Right lung (tissue), 5 donors: Measurements from ENCODE around the gene C1QL4. TPM values are rescaled to one million over a fixed set of nuclear protein-coding genes. Genes with fewer than 3 reads are reported as not detected.
"Not testable (repeated sequence)": the region's sequence is repeated elsewhere in the genome, so short reads cannot be mapped to it uniquely, and the experiment has no call there.

Experiments used
- DNase-seq, 2 donors: peaks; one replicate each; pipeline ENCODE4 v3.0.0-alpha.2; 2013
- polyA plus RNA-seq, 5 donors: library from polyadenylated mRNA; unstranded; fragments of 120-200 nt; gene quantifications; one replicate each; pipeline versions ENCODE4 v1.2.1 to v1.2.3, GENCODE V29; 2013; ENCODE audit warnings: inconsistent platforms in 1 of 5, low replicate concordance in 1 of 5; ENCODE audit not compliant: insufficient read length in 5 of 5, insufficient read depth in 1 of 5

C1QL4 gene
- polyA plus RNA-seq, 5 donors: 0.06 TPM; not detected in 4

DNA sequence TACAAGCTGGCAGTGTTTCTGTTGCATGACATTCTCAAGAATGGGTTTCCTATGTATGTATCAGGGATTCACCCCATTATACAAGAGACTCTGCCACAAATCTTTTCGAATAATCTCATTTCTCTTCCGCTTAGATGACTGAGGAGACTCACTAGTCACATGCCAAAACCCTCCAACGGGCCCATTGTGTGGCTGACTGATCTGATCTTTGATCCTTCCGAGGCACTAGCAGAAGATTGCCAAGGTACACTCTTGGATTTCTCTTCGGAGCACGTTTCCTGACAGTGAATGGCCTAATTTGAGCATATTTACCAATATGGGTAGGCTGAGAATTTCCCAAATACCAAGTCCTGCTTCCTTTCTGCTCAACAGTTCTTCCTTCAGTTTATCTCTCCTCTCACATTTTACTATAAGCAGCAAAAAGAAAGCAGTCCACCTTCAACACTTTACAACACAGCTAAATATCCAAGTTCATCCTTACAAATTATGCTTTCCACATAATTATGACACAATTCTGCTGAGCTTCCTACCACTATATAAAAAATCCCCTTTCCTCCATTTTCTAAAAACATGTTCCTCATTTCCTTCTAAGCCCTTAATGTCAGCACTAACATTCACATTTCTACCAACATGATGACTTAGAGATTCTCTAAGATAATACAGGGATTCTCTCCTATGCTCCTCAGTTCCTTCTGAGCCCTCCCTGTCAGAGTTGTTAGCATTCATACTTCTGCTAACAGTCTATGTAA lies 31.1 kb downstream of the C1QL4 start:
- no peak for DNase-seq

DNA sequence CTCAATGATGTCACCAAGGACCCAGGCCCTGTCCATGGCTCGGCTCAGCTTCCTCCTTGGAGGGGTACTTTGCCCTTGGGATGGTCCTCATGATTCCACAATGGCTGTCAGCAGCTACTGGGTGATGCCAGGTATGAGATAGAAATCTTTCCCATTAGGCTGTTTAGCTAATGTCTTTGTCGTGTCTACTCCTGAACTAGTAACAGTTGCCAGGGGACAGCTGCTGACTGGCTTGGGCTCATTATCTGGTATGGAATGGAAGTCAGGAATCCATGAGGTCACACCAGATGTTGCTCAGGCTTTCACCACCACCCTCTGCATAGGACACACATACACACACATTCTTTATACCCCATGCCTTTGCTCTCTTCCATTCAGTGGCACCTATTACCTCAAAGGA lies 32.8 kb downstream of the C1QL4 start:
- no peak for DNase-seq

DNA sequence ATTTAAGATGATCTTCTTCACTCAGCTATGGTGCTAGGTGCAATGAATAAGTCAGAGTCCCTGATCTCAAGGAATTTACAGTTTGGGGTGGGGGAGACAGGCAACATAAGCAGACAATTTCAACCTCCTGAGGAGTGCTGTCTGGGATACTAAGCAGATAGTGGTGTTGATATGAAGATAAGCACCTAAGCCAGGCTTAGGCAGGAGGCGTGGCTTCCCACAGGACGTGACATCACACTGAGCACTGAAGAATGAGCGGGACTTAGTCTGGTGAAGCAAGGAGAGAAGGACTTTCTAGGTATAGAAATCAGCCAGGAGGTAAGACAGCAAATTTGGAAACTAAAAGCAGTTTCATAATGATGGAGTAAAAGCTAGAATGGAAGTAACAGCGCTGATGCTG lies 35.2 kb downstream of the C1QL4 start:
- DNase-seq: no peak

DNA sequence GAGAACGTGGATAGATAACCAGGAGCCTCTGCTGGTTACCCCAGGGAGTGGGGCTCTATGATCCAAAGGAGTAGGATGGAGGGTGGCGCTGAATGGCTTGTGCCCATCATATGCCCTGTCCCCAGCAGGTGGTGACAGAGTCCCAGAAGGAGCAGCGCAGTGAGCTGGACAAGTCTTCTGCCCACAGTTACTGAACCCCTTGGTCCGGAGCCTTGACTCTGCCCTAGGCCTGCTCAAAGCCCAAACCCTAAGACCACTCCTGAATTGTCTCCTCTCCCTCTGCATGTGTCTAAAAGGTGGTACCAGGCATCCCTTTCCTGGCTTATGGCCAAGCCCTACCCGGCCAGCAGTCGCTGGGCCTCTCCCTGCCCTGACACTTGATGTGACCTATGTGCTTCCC lies 38.8 kb downstream of the C1QL4 start:
- no peak for DNase-seq

DNA sequence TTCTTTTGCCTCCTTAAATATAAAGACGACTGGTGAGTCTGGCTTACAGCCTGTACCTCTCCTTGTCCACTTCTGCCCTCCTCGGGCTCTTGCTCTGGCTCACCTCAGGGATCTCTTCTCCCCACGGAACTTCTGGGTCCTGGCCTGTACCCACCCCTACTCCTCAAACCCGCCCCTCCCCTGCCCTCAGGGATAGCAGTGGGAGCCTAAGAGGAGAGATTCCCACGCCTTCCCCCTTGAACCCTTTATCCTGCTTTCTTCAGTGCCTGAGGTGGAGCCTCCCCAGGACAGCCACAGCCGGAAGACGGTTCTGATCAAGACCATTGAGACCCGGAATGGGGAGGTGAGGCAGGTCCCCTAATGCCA lies 39.3 kb downstream of the C1QL4 start:
- no peak for DNase-seq

DNA sequence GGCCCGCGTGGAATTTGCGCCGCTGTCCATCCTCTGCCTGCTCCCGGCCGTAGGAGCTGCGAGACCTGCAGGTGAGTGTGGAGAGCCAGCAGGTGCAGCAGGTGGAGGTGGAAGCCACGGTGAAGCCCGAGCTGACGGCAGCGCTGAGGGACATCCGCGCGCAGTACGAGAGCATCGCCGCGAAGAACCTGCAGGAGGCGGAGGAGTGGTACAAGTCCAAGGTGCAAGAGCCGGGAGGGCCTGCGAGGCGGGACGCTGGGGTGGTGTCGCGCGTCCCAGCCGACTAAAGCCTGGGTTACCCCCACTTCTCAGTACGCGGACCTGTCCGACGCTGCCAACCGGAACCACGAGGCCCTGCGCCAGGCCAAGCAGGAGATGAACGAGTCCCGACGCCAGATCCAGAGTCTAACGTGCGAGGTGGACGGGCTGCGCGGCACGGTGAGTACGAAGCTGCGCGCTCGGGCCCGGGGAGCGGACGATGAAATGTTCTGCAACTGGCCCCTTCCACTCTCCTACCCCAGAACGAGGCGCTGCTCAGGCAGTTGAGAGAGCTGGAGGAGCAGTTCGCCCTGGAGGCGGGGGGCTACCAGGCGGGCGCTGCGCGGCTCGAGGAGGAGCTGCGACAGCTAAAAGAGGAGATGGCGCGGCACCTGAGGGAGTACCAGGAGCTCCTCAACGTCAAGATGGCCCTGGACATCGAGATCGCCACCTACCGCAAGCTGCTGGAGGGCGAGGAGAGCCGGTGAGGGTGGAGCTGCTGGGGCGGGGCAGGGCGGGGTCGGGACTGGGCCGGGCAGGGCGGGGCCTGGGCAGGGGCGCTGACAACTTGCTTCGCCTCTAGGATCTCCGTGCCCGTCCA lies 39.9 kb downstream of the C1QL4 start:
- DNase-seq: no peak

DNA sequence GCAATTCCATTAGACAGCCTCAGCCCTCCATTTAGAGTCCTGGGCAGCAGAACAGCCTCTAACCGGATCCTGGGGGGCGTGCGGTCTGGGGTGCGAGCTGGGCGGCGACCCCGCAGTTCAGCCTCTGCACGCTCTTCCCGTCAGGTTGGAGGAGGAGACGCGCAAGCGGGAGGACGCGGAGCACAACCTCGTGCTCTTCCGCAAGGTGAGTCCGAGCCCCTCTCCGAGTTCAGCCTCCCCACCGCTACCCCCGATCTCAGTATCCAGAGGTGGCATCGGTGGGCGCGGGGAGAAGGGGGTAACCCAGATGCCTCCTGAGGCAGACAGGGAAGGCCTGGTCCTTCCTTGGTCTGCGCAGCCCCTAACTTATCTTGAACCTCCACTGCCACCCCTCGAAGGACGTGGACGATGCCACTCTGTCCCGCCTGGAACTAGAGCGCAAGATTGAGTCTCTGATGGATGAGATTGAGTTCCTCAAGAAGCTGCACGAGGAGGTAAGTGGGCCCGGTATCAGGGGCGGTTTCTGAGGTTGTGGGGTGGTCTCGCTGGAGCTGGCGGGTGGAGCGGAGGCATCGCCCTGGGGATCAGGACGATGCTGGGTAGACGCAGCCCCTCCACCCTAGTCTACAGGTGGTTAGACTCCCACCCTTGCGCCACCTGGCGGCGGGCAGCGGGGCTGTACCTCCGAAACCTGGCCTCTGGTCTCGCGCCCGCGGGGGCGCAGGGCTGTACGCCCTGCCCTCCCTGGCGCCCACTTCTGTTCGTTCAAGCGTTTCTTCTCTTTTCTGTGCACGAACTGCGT lies 40.8 kb downstream of the C1QL4 start:
- DNase-seq: no peak

DNA sequence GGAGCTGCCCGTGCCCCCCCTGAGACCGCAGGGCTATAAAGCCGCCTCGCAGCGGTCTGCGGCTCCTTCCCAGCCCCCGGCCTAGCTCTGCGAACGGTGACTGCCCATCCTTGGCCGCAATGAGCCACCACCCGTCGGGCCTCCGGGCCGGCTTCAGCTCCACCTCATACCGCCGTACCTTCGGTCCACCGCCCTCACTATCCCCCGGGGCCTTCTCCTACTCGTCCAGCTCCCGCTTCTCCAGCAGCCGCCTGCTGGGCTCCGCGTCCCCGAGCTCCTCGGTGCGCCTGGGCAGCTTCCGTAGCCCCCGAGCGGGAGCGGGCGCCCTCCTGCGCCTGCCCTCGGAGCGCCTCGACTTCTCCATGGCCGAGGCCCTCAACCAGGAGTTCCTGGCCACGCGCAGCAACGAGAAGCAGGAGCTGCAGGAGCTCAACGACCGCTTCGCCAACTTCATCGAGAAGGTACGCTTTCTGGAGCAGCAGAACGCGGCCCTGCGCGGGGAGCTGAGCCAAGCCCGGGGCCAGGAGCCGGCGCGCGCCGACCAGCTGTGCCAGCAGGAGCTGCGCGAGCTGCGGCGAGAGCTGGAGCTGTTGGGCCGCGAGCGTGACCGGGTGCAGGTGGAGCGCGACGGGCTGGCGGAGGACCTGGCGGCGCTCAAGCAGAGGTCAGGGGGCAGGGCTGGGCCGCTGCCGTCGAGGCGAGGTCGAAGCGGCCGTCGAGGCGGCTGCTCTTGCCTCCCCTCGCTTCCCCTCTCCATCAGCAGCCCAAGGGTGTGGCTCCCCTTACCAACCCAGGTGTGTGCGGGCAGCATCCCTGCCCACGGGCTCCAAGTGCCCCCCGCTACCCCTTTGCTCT lies 41.7 kb downstream of the C1QL4 start, which contains the start of gene PRPH:
PRPH (plus strand) TSS at position 66 of the 855 bp plus-strand sequence; CDS start at position 120, 54 bp downstream.
- DNase-seq: no peak

DNA sequence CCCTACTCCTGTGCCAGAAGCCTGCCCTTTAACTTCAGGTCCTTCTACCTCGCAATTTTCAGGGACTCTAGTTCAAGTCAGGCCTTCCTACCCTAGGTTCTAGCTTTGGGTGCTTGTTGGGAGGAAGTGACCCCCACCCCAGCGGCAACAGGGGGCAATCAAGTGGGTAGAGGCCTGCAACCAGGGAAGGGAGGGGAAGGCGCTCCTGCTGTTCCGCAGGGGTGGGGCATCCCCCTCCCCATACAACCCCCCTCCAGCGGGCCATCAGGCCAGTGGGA lies 42.2 kb downstream of the C1QL4 start:
- DNase-seq: no peak

DNA sequence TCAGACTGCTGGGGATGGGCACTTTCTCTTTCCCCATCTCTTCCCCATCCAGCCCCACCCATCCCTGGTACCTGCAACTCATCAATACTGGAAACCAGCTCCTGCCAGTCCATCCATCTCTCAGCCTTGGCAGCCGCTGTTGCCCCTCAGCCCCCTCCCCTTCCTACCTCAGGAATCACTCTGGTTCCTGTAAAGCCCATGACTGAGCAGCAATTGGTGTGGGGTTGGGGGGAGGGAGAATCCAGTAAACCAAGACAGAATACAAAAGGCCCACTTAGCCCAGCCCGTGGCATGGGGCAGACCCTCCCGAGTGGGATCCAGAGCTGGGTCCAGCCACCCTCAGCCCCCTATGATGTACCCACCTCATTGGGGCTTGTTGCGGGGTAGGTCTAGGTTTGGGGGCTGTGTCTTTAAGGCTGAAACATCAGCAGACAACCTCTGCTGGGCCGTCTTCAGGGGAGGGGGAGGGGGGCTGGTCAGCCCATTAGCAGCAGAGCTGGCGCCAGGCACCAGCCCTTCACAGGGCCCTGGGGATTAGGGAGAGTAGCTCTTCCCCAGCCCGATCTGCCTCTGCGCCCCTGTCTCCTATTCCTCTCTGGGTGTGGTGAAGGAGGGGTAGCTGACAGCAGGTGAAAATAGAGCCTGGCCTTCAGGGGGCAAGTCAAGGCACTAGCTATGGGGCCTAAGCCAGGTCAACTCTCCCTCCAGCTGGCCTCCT lies 42.7 kb downstream of the C1QL4 start:
- DNase-seq: no peak

DNA sequence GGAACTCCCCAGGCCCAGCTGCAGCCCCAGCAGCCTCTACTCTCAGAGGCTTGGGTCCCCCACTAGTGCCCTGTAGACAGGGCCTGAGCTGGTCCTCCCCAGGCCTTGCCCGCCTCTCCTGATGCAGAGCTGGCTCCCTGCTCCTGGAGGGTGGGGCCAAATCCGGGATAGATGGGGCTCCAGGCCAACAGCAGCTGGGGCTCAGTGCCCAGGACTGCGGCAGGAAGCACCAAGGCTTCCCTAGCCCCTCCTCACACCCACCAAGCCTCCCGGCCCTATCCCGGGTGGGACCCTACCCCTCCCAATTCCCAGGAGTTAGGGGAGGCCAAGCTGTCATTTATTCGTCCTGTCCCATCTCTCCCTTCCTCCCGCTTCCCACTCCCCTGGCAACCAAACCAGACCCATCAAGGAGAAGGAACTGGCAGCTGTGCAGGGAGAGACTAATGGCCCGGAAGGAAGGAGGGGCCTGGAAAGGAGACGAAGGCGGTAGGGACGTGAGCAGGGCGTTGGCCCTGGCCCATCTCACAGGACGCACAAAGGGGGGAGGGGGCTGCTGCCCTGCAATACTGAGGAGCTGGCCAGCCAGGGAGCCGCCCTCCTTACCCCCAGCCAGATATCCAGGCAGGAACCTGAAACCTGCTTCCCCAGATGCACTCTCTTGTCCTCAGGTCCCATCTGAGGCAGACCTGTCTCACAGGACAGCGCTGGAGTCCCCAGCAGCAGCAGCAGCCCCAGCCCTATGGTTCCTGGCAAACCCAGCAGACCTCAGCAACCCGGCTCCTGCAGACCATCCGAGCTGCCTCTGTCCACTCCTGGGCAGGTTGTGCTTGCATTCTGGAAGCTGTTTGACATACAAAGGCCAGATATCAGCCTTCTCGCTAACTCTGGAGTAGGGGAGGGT lies 43.7 kb downstream of the C1QL4 start:
- DNase-seq: peak; percentile 61 to 68

DNA sequence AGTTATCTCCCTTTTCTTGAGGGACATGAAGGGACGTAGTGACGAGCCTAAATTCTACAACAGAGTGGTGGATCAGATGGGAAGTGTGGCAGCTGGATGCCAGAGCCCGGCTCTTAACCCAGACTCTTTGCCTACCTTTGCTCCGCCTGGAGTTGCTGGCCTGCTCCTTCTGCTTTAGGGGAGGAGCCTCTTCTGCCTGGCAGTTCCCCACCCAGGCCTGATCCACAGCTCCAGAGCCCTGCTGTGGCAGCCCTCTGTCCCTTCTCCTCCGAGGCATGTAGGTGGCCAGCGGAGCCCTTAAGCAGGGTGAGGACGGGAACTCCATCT lies 44.3 kb downstream of the C1QL4 start:
- no peak for DNase-seq

DNA sequence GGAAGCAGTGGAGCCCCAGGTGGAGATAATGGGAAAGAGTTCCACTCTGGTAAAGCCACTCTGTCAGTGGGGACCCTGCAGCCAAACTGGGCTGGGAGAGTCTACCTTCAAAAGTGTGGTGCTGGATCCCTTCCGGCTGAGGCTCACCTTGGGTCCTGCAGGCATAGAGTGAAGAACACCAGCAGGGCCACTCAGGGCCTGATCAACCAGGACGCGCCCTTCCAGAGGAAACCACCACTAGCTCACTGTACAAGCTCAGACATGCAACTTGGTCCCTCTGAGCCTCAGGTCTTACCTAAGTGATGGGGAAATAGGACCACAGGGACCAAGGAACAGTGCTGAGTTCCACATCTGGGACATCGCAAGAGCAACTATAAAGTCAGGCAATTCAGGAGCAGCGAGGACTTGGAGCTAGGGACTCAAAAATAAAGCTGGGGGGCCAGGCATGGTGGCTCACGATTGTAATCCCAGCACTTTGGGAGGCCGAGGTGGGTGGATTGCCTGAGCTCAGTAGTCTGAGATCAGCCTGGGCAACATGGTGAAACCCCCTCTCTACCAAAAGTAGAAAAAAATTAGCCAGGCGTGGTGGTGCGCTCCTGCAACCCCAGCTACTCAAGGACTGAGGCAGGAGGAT lies 47.9 kb downstream of the C1QL4 start:
- no peak for DNase-seq

DNA sequence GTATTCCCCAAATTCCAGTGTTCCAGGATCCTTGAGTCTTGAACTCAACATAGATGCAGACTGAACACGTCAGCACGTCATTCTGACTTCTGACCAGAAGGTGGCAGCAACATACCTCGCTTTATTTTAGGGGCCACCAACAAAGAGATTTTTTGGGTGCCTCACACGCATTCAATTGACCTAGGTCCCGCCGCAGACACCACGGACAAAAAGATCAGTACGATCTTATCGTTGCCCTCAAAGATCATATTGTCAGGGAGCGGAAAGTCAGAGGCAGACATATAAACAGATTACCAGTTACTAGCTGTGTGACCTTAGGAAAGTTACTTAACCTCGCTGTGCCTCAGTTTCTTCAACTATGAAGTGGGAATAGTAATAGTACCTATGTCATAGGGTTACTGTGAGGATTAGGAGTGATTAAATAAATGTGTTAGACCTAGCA lies 48.6 kb downstream of the C1QL4 start:
- DNase-seq: peak in 1 of 2 donors; percentile 51

DNA sequence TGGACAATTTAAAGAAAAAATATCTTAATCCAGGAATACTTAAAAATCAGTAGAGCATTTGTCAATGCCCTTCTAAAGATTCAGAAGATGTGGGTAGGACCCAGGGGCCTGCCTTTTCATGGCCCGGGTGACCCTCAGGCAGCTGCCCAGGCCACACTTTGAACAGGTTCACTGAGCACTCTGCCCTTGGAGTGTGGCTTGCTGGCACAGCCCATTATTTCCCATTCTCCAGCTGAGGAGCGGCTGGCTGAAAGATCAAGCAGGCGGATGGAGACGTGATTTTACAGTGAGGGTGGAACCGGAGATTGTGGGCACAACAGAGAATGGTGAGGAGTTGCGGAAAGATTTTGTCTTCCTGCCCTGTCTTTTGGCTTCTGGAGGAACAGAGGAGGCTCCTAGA lies 49.1 kb downstream of the C1QL4 start:
- DNase-seq: no peak

DNA sequence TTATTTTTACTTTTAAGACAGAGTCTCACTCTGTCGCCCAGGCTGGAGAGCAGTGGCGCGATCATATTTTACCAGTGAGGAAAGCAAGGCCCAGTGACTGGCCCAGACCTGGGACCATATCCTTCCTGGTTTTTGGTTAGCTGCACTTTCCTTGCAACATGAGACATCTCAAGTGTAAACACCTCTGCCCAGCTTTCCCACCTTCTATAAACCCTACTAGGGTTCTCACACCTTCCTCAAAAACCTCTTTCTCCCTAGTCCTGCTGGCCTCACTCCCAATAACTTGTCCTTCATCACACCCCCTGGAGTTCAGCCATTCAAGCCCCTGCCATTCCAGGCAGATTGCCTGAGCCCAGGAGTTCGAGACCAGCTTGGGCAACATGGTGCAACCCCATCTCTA lies 52.3 kb downstream of the C1QL4 start:
- DNase-seq: no peak

DNA sequence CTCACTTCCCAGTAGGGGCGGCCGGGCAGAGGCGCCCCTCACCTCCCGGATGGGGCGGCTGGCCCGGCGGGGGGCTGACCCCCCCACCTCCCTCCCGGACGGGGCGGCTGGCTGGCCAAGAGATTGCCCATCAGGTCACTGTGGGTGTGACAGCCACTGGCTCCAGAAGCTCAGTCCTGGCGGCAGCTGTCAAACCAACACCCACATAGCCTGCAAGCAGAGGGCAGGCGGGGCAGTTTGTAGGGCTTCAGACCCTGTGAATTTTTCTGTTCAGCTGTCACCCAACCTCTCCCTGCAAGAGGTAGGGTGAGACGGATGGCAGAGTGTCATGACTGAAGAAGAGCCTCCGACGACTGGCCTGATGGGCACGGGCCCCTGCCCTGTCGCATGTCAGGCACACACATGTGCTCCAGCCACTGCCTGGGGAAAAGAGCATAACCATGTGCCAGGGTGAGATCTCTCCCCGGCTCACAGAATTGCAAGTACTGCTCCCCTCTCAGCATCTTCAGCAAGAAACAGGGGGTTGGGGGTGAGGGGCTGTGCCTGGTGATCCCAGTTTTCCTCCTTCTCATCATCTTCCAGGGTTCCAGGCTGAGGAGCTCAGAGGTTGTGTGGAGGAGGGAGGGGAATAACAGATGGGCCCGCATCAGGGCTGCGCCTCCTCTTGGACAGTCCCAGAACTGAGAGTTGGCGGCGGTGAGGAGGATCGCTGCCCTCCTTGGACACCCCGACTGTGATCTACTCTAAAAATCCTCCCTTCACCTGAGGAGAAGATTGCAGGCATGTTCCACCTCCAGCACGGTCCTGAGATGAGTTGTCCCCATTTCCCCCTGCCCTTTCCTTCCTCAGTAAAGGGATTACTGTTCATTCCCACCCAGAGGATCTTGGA lies 53.2 kb downstream of the C1QL4 start:
- DNase-seq: no peak

DNA sequence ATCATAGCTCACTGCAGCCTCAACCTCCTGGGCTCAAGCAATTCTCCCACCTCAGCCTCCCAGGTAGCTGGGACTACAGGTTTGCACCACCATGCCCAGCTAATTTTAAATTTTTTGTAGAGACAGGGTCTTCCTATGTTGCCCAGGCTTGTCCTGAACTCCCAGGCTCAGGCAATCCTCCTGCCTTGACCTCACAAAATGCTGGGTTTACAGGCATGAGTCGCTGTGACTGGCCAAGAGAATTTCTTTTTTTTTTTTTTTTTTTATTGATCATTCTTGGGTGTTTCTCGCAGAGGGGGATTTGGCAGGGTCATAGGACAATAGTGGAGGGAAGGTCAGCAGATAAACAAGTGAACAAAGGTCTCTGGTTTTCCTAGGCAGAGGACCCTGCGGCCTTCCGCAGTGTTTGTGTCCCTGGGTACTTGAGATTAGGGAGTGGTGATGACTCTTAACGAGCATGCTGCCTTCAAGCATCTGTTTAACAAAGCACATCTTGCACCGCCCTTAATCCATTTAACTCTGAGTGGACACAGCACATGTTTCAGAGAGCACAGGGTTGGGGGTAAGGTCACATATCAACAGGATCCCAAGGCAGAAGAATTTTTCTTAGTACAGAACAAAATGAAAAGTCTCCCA lies 54.1 kb downstream of the C1QL4 start:
- not testable (repeated sequence) for DNase-seq
